SK-N-DZ (cell line): ENCODE results near the gene PRB4. TPM values are rescaled to one million over a fixed set of nuclear protein-coding genes. Genes with fewer than 3 reads are reported as not detected.
"Not testable (repeated sequence)": the region's sequence is repeated elsewhere in the genome, so short reads cannot be mapped to it uniquely, and the experiment has no call there.

ENCODE experiments used
- DNase-seq: peaks from one replicate; pipeline ENCODE4 v3.0.0-alpha.2; 2015; ENCODE audit warnings: low spot score
- polyA plus RNA-seq, 2 experiments: library from polyadenylated mRNA; depleted of rRNA; stranded (reverse); fragments of >200 nt; gene quantifications; 2 replicates each; pipeline ENCODE4 v1.2.3, GENCODE V29; 2014

Gene PRB4
- polyA plus RNA-seq (2014; cell fraction: cytosol; rRNA removed), result not detected in 2 replicates
- polyA plus RNA-seq (2014; cell fraction: nucleus; rRNA removed), result not detected in 2 replicates

DNA sequence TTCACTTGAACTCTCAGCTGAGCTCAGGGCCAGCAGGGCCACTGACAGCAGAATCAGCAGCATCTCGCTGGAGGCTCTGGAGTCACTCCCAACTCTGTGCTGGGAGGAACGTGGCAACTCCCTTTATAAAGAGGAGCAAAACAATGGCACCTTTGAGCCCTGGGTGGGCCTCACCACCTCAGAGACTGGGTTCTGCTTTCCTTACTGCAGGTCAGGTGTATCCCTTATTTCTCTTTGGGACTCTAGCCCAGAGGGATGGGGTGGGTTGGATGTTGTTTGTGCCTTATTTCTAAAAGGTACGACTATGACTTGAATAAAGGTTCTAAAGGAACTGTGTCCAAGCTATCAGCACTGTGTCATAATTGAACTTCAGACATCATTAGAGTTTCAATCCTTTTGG, at the start of gene PRB4:
TSS of gene PRB4 (minus strand) at position 101 of the 400 bp plus-strand sequence. CDS start at position 63, 38 bp downstream.
- DNase-seq, result no peak

- not testable (repeated sequence) for DNase-seq
These were observed 41.5 kb upstream of the PRB4 start for GRCh38 chr12:11351736-11352135.

DNA sequence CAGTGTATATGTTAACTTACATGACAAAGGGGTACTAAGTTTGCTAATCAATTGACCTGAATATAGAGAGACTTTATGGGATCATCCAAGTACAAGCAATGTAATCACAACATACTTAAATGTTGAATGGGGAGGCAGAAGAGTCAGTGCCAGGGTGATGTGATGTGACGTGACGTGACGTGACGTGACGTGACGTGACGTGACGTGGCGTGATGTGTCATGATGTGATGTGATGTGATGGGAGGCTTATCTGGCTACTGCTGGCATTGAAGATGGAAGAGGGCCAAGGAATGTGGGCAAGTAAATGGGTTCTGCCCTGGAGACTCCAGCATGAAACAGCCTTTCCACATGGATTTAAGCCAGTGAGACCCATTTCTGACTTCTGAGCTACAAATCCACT, 38.2 kb upstream of the PRB4 start:
- DNase-seq, result no peak

GRCh38 chr12:11347810-11348209, 37.6 kb upstream of the PRB4 start:
- DNase-seq, result no peak

DNA sequence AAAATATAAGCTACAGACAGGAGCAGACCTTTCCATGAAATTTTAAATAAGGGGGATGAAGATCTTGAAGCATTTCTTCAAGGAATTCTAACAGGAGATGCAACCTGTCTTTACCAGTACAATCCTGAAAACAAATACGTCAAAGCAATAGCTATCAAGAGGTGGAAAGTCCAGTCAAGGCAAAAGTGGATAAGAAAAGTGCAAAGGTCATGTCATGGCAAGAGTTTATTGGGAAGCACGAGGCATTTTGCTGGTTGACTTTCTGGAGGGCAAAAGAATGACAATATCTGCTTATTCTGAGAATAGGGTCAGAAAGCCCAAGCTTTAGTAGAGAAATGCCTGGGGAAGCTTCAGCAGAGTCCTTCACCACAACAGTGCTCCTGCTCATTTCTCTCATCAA, 34.3 kb upstream of the PRB4 start:
- no peak for DNase-seq

- DNase-seq, result no peak
These were observed 14.2 kb upstream of the PRB4 start for GRCh38 chr12:11324426-11324825.

DNA sequence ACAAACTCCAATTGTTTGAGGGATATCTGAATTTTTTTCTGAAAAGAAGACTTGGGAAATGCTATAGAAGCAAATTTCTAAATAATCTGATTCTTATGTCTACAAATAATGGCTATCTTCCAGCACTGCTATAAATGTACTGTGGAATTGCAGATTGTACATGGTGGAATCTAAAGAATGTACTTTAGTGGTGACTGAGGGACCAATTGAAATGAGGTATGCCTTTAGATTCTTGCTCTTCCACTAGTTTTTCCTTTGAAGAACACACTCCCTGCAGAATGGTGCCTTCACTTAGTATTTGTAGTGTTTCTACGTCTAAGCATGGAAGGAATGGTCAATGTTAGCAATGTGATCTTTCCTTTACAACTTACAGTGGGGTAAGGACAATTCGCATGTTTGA, 11.7 kb upstream of the PRB4 start:
- no peak for DNase-seq

GRCh38 chr12:11307143-11307542, 3.1 kb downstream of the PRB4 start:
- no peak for DNase-seq

DNA sequence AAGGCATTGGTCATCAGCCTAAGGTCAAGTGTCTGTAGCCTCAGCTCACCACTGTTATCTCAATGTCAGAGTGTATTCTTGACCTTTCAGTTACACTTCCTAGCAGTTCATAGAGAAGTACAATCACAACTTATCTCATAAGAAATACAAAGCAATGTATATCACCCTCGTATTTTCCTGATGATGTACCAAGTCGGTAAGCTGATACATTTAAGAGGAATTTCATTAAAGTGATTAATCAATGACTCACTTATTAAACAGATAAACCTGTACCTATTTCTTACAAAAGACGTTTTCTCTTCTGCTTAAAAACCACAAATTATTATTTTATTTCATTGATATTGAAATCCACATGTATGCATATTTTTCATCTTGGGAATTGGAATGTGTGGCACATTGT, 36.8 kb downstream of the PRB4 start:
- no peak for DNase-seq

DNA sequence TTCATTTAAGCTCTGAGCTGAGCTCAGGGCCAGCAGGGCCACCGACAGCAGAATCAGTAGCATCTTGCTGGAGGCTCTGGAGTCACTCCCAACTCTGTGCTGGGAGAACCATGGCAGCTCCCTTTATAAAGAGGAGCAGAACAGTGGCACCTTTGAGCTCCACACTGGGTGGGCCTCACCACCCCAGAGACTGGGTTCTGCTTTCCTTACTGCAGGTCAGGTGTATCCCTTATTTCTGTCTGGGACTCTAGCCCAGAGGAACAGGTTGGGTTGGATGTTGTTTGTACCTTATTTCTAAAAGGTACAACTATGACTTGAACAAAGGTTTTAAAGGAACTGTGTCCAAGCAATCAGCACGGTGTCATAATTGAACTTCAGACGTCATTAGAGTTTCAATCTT, 40.6 kb downstream of the PRB4 start, which contains the start of gene PRB3:
TSS of gene PRB3 (minus strand) at position 101 of the 400 bp plus-strand sequence. CDS start at position 63, 38 bp downstream.
- DNase-seq, result no peak

DNA sequence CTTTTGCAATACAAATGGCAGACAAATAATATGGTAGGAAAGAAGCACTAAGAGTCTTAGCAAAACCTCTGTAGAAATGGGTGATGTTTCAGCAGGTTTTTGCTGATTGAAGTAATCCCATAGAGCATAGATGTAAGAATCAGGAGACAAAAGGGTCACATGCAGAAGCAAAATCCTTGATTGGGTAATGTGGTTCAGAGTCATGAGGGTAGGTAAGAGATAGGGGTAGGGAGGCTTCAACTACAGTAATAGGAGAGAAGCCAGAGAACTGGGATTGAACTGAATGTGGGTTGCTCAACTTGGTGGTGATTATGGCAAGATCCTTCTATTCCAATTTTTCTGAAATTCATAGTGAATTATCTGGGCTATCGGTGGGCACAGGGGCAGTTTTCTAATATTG, 45.7 kb downstream of the PRB4 start:
- no peak for DNase-seq
